ENCODE measurements around the gene F11. TPM values are rescaled to one million over a fixed set of nuclear protein-coding genes. Genes with fewer than 3 reads are reported as not detected.

F11 gene
- total RNA-seq, 4 donors from 2014 or later: not detected

- no peaks in the 10 kb centered on the region for H3K9me3 ChIP-seq
- H3K4me1 ChIP-seq: no peaks in the 10 kb centered on the region
- no peak overlapping the region for H3K4me3 ChIP-seq
- no peaks in the 10 kb centered on the region for H3K36me3 ChIP-seq
- H3K27me3 ChIP-seq: peaks cover 0 to 25% (median 0%) of the 10 kb centered on the region in 4 donors
- no peak for DNase-seq
- intact Hi-C loops (cut with DNase I): loop anchor here (5.0 kb wide), 1 partner anchor 290 kb away; no protein-coding TSS in a partner anchor
- WGBS, 2 donors: 42 to 49% methylated on average over 20 to 21 of the region's 21 CpGs
- TF ChIP-seq POLR2A (IDR thresholded peaks at IDR 0.05) (no peak), CTCF (IDR thresholded peaks at IDR 0.05) (peak; percentile 22 to 69 (median 48))
- H3K27ac ChIP-seq: no peak overlapping the region
Observed at GRCh38 chr4:186297013-186297645, 31.1 kb downstream of the F11 start.

- no peak for DNase-seq
- WGBS, 2 donors: 31 to 50% methylated on average over 13 to 27 of the region's 39 CpGs
- Histone ChIP-seq H3K9me3 (no peaks in the 10 kb centered on the region), H3K27me3 (peaks cover 0 to 25% (median 0%) of the 10 kb centered on the region in 4 donors), H3K27ac (no peak overlapping the region), H3K36me3 (no peaks in the 10 kb centered on the region), H3K4me3 (no peak overlapping the region), H3K4me1 (no peaks in the 10 kb centered on the region)
- TF ChIP-seq POLR2A (IDR thresholded peaks at IDR 0.05): no peak
- no peak for TF ChIP-seq CTCF (IDR thresholded peaks at IDR 0.05)
- intact Hi-C loops (cut with DNase I): loop anchor here (5.0 kb wide), 1 partner anchor 289 kb away; no protein-coding TSS in a partner anchor
Observed at GRCh38 chr4:186298031-186298647, 32.1 kb downstream of the F11 start.

- 78 to 79% methylated on average over 5 of the region's 5 CpGs for WGBS, 2 donors
- Histone ChIP-seq H3K36me3 (no peaks in the 10 kb centered on the region), H3K27ac (no peak overlapping the region), H3K4me3 (no peak overlapping the region), H3K27me3 (peaks cover 0 to 28% (median 1%) of the 10 kb centered on the region in 4 donors), H3K4me1 (no peaks in the 10 kb centered on the region), H3K9me3 (no peaks in the 10 kb centered on the region)
- intact Hi-C loops (cut with DNase I): loop anchor here (5.0 kb wide), 1 partner anchor 288 kb away; no protein-coding TSS in a partner anchor
- TF ChIP-seq POLR2A (IDR thresholded peaks at IDR 0.05) (no peak), CTCF (IDR thresholded peaks at IDR 0.05) (no peak)
- no peak for DNase-seq
Observed at GRCh38 chr4:186299291-186299690, 33.3 kb downstream of the F11 start.

- no peak for DNase-seq
- H3K4me3 ChIP-seq: no peak overlapping the region
- H3K27me3 ChIP-seq: peaks cover 0 to 38% (median 1%) of the 10 kb centered on the region in 4 donors
- 76 to 79% methylated on average over 6 of the region's 6 CpGs for WGBS, 2 donors
- intact Hi-C loops (cut with DNase I): no loop called here
- TF ChIP-seq CTCF (IDR thresholded peaks at IDR 0.05): no peak
- no peak for TF ChIP-seq POLR2A (IDR thresholded peaks at IDR 0.05)
- H3K4me1 ChIP-seq: no peaks in the 10 kb centered on the region
- no peak overlapping the region for H3K27ac ChIP-seq
- H3K9me3 ChIP-seq: no peaks in the 10 kb centered on the region
- H3K36me3 ChIP-seq: no peaks in the 10 kb centered on the region
Observed at GRCh38 chr4:186300659-186301390, 34.8 kb downstream of the F11 start.

DNA sequence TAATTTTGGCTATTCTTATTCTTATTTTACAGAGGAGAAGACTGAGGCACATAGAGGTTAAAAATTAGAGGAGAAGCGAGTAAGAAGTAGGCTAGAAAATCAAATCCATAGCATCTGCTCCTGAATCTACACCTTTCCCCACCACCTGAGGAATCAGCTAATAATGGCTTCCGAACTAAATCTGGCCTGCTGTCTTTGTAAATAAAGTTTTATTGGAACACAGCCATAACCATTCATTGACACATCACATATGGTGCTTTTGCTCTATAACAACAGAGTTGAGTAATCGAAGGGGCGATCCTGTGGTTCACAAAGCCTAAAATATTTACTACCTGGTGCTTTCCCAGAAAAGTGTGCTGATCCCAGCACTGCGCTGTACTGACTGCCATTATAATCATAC is 38.2 kb downstream of the F11 start:
- WGBS, 2 donors: 72 to 83% methylated on average over 5 of the region's 5 CpGs
- intact Hi-C loops (cut with DNase I): no loop called here
- Histone ChIP-seq H3K4me1 (no peaks in the 10 kb centered on the region), H3K9me3 (no peaks in the 10 kb centered on the region), H3K4me3 (no peak overlapping the region), H3K36me3 (no peaks in the 10 kb centered on the region), H3K27ac (no peak overlapping the region), H3K27me3 (peaks cover 0 to 18% (median 1%) of the 10 kb centered on the region in 4 donors)
- TF ChIP-seq CTCF (IDR thresholded peaks at IDR 0.05) (no peak), POLR2A (IDR thresholded peaks at IDR 0.05) (no peak)
- no peak for DNase-seq

Data from esophagus squamous epithelium (tissue), 5 donors.